Trophoblast cell (in vitro differentiated cells and primary cell): ENCODE results near the gene ANTXR1.

ENCODE experiments used
- DNase-seq, 2 donors: peaks; one replicate each; pipeline ENCODE4 v3.0.0-alpha.2; 2016
- H2AFZ ChIP-seq: 2 replicates; pipeline ENCODE4 v1.6.1; 2013; ENCODE audit warnings: low read length, moderate library complexity, mild to moderate bottlenecking; ENCODE audit not compliant: insufficient read depth, poor library complexity
- H2AK5ac ChIP-seq: 2 replicates; pipeline ENCODE4 v1.6.1; 2013; ENCODE audit warnings: mild to moderate bottlenecking, low read length
- H2BK120ac ChIP-seq: 2 replicates; pipeline ENCODE4 v1.6.1; 2013; ENCODE audit warnings: low read length, mild to moderate bottlenecking, moderate library complexity; ENCODE audit not compliant: insufficient read depth, poor library complexity
- H2BK12ac ChIP-seq: 2 replicates; pipeline ENCODE4 v1.6.1; 2013; ENCODE audit warnings: mild to moderate bottlenecking, low read length, moderate library complexity
- H2BK5ac ChIP-seq: 2 replicates; pipeline ENCODE4 v1.6.1; 2013; ENCODE audit warnings: low read length, low read depth, moderate library complexity, mild to moderate bottlenecking; ENCODE audit not compliant: poor library complexity
- H3K14ac ChIP-seq: 2 replicates; pipeline ENCODE4 v1.6.1; 2013; ENCODE audit warnings: mild to moderate bottlenecking, low read length
- H3K18ac ChIP-seq: 2 replicates; pipeline ENCODE4 v1.6.1; 2013; ENCODE audit warnings: mild to moderate bottlenecking, low read length
- H3K23ac ChIP-seq: 2 replicates; pipeline ENCODE4 v1.6.1; 2013; ENCODE audit warnings: low read length
- H3K27ac ChIP-seq: 2 replicates; pipeline ENCODE4 v1.5.1; 2013; ENCODE audit warnings: low read depth, mild to moderate bottlenecking, inconsistent platforms, low read length, moderate library complexity
- H3K27me3 ChIP-seq: 2 replicates; pipeline ENCODE4 v1.6.1; 2013; ENCODE audit warnings: inconsistent platforms, mild to moderate bottlenecking, low read length, moderate library complexity; ENCODE audit not compliant: insufficient read depth
- H3K36me3 ChIP-seq, 2 experiments: 1 replicate in 1 of 2; 2 replicates in 1 of 2; pipeline ENCODE4 v1.6.1; 2013; ENCODE audit warnings: low read length in 2 of 2, mild to moderate bottlenecking in 2 of 2, moderate library complexity in 1 of 2; ENCODE audit not compliant: insufficient read depth in 2 of 2, control insufficient read depth in 1 of 2
- H3K4ac ChIP-seq: 2 replicates; pipeline ENCODE4 v1.6.1; 2013; ENCODE audit warnings: low read depth, mild to moderate bottlenecking, low read length, moderate library complexity
- H3K4me1 ChIP-seq, 2 experiments: 1 replicate in 1 of 2; 2 replicates in 1 of 2; pipeline ENCODE4 v1.6.1; 2013; ENCODE audit warnings: low read length in 2 of 2, mild to moderate bottlenecking in 2 of 2, moderate library complexity in 1 of 2; ENCODE audit not compliant: insufficient read depth in 2 of 2, control insufficient read depth in 1 of 2
- H3K4me2 ChIP-seq: 2 replicates; pipeline ENCODE4 v1.6.1; 2013; ENCODE audit warnings: inconsistent platforms, mild to moderate bottlenecking, low read length, moderate library complexity
- H3K4me3 ChIP-seq: 2 replicates; pipeline ENCODE4 v1.5.1; 2013; ENCODE audit warnings: mild to moderate bottlenecking, low read depth, low read length, inconsistent platforms
- H3K79me1 ChIP-seq: one replicate; pipeline ENCODE4 v1.6.1; 2013; ENCODE audit warnings: low read length
- H3K79me2 ChIP-seq: 2 replicates; pipeline ENCODE4 v1.6.1; 2013; ENCODE audit warnings: low read length, mild to moderate bottlenecking; ENCODE audit not compliant: control insufficient read depth, insufficient read depth, poor library complexity
- H3K9ac ChIP-seq: 2 replicates; pipeline ENCODE4 v1.6.1; 2013; ENCODE audit warnings: mild to moderate bottlenecking, low read length
- H3K9me3 ChIP-seq: 2 replicates; pipeline ENCODE4 v1.6.1; 2013; ENCODE audit warnings: low read depth, mild to moderate bottlenecking, control low read depth, inconsistent platforms, low read length; ENCODE audit not compliant: insufficient read depth
- H4K12ac ChIP-seq: 2 replicates; pipeline ENCODE4 v1.6.1; 2013; ENCODE audit warnings: low read depth, mild to moderate bottlenecking, low read length, moderate library complexity
- H4K8ac ChIP-seq: 2 replicates; pipeline ENCODE4 v1.6.1; 2013; ENCODE audit warnings: low read depth, mild to moderate bottlenecking, low read length, moderate library complexity
- H4K91ac ChIP-seq: one replicate; pipeline ENCODE4 v1.6.1; 2013; ENCODE audit warnings: low read depth, mild to moderate bottlenecking, low read length, moderate library complexity
- WGBS: extraction: QIAGEN DNeasy Blood & Tissue Kit; methylation state at CpG from one replicate; pipeline ENCODE4 v1.1.7; 2013; ENCODE audit warnings: missing lambda C conversion rate; ENCODE audit not compliant: insufficient read length, insufficient coverage; ENCODE audit errors: extremely low coverage; 5-methylcytosine and 5-hydroxymethylcytosine counted together

The ANTXR1 gene

GRCh38 chr2:69154106-69154505 lies 141.1 kb downstream of the ANTXR1 start:
- Histone ChIP-seq H4K91ac (no peak overlapping the region), H3K14ac (no peak overlapping the region), H3K27ac (no peak overlapping the region), H2BK120ac (no peak overlapping the region), H2BK12ac (no peak overlapping the region), H2AFZ (no peak overlapping the region), H3K9ac (no peak overlapping the region), H3K79me2 (peaks cover under 1% of the 10 kb centered on the region), H3K36me3 (peaks cover 4 to 7% of the 10 kb centered on the region in 2 experiments), H3K18ac (no peak overlapping the region), H3K4me2 (no peak overlapping the region), H2BK5ac (no peak overlapping the region), H3K23ac (no peak overlapping the region), H3K4ac (no peak overlapping the region), H3K9me3 (peaks cover 2% of the 10 kb centered on the region), H4K12ac (no peak overlapping the region), H3K79me1 (peaks cover 7% of the 10 kb centered on the region), H4K8ac (no peak overlapping the region), H3K4me3 (no peak overlapping the region), H3K27me3 (no peaks in the 10 kb centered on the region), H3K4me1 (peaks cover 12 to 14% of the 10 kb centered on the region in 2 experiments), H2AK5ac (no peak overlapping the region)
- no CpG with 5 or more reads among the region's 2 CpGs for WGBS
- DNase-seq = no peak

GRCh38 chr2:69156624-69157023 lies 143.6 kb downstream of the ANTXR1 start:
- H2BK120ac ChIP-seq = no peak overlapping the region
- H2BK12ac ChIP-seq = no peak overlapping the region
- H3K27me3 ChIP-seq = no peaks in the 10 kb centered on the region
- no peak overlapping the region for H3K23ac ChIP-seq
- H3K18ac ChIP-seq = no peak overlapping the region
- WGBS = no CpG with 5 or more reads among the region's 10 CpGs
- H3K79me2 ChIP-seq = no peaks in the 10 kb centered on the region
- no peak overlapping the region for H2AFZ ChIP-seq
- DNase-seq = no peak
- no peak overlapping the region for H3K4ac ChIP-seq
- peaks cover 4 to 7% of the 10 kb centered on the region in 2 experiments for H3K36me3 ChIP-seq
- H3K4me1 ChIP-seq = peaks cover 7% of the 10 kb centered on the region in 2 experiments
- H3K9ac ChIP-seq = no peak overlapping the region
- H3K14ac ChIP-seq = no peak overlapping the region
- no peak overlapping the region for H2BK5ac ChIP-seq
- H3K4me2 ChIP-seq = no peak overlapping the region
- H3K79me1 ChIP-seq = peaks cover 8% of the 10 kb centered on the region
- no peak overlapping the region for H4K8ac ChIP-seq
- no peak overlapping the region for H3K4me3 ChIP-seq
- H2AK5ac ChIP-seq = no peak overlapping the region
- H3K27ac ChIP-seq = no peak overlapping the region
- H4K12ac ChIP-seq = no peak overlapping the region
- H3K9me3 ChIP-seq = peaks cover 2% of the 10 kb centered on the region
- H4K91ac ChIP-seq = no peak overlapping the region

- no CpG with 5 or more reads among the region's 3 CpGs for WGBS
- Histone ChIP-seq H2BK5ac (no peak overlapping the region), H3K9ac (no peak overlapping the region), H3K79me2 (no peaks in the 10 kb centered on the region), H2BK120ac (no peak overlapping the region), H3K18ac (no peak overlapping the region), H3K23ac (no peak overlapping the region), H2AFZ (no peak overlapping the region), H3K36me3 (peaks cover 4 to 7% of the 10 kb centered on the region in 2 experiments), H3K79me1 (peaks cover 14% of the 10 kb centered on the region), H3K4me3 (no peak overlapping the region), H3K4ac (no peak overlapping the region), H4K12ac (no peak overlapping the region), H3K9me3 (peaks cover 2% of the 10 kb centered on the region), H3K27ac (no peak overlapping the region), H4K91ac (no peak overlapping the region), H3K4me2 (no peak overlapping the region), H2AK5ac (no peak overlapping the region), H3K4me1 (peaks cover 7 to 12% of the 10 kb centered on the region in 2 experiments), H4K8ac (no peak overlapping the region), H3K14ac (no peak overlapping the region), H2BK12ac (no peak overlapping the region), H3K27me3 (no peaks in the 10 kb centered on the region)
- peak; percentile 46 to 87 for DNase-seq
Observed at GRCh38 chr2:69157441-69157840, 144.5 kb downstream of the ANTXR1 start.

- Histone ChIP-seq H3K14ac (no peak overlapping the region), H3K36me3 (no peaks in the 10 kb centered on the region), H3K79me2 (no peaks in the 10 kb centered on the region), H2AK5ac (no peak overlapping the region), H4K12ac (no peak overlapping the region), H3K4ac (no peak overlapping the region), H3K4me1 (peaks cover 17 to 23% of the 10 kb centered on the region in 2 experiments), H3K9ac (no peak overlapping the region), H4K8ac (no peak overlapping the region), H3K18ac (no peak overlapping the region), H2BK5ac (no peak overlapping the region), H3K79me1 (peaks cover 25% of the 10 kb centered on the region), H3K27ac (no peak overlapping the region), H3K4me2 (no peak overlapping the region), H3K9me3 (no peaks in the 10 kb centered on the region), H2BK12ac (no peak overlapping the region), H3K4me3 (no peak overlapping the region), H2BK120ac (no peak overlapping the region), H2AFZ (no peak overlapping the region), H3K23ac (no peak overlapping the region), H3K27me3 (no peaks in the 10 kb centered on the region), H4K91ac (no peak overlapping the region)
- WGBS = no CpG with 5 or more reads among the region's 6 CpGs
- peak; percentile 86 to 91 for DNase-seq
Observed at GRCh38 chr2:69159986-69160385, 147.0 kb downstream of the ANTXR1 start.
